ENCODE measurements around the gene SLC34A3. TPM values are rescaled to one million over a fixed set of nuclear protein-coding genes. Genes with fewer than 3 reads are reported as not detected.
A peak's percentile ranks its signal among the peaks of the same experiment; 100 is the strongest.

SLC34A3 gene
- polyA plus RNA-seq, 2 of the 4 experiments (the other 2 are of a cell fraction), result 0.05 TPM; not detected in 1

- ATAC-seq, result no peak
- no peak for FAIRE-seq
- POLR2A ChIA-PET, result interaction anchor here (0.8 kb wide), 1 partner anchor 9 kb away, joined by 3 read pairs; the partner anchor contains the start of gene TUBB4B
- Histone ChIP-seq H3K4me3 (no peak overlapping the region), H3K4me1 (peaks cover 39% of the 10 kb centered on the region), H3K9me3 (no peaks in the 10 kb centered on the region), H3K27ac (no peak overlapping the region), H3K4me2 (no peak overlapping the region)
- no peak for TF ChIP-seq ZNF302 (CRISPR knock-in tag; IDR thresholded peaks at IDR 0.05)
- TF ChIP-seq SMC3 (IDR thresholded peaks at IDR 0.05), result no peak
- TF ChIP-seq FOSB (CRISPR knock-in tag; IDR thresholded peaks at IDR 0.05), result no peak
- TF ChIP-seq FOXS1 (CRISPR knock-in tag; IDR thresholded peaks at IDR 0.05), result no peak
- no peak for TF ChIP-seq CHD4 (IDR thresholded peaks at IDR 0.05; ENCODE audit: borderline replicate concordance)
- no peak for TF ChIP-seq GATA3 (IDR thresholded peaks at IDR 0.05; ENCODE audit: borderline replicate concordance)
- TF ChIP-seq MAX (IDR thresholded peaks at IDR 0.05), result no peak
- no peak for TF ChIP-seq EHF (CRISPR knock-in tag; IDR thresholded peaks at IDR 0.05)
- no peak for TF ChIP-seq CBX2 (IDR thresholded peaks at IDR 0.05; ENCODE audit: borderline replicate concordance, low read depth)
- no peak for TF ChIP-seq PBX3 (IDR thresholded peaks at IDR 0.05)
- no peak for TF ChIP-seq RCOR1 (IDR thresholded peaks at IDR 0.05; ENCODE audit: low read depth, low read length)
- no peak for TF ChIP-seq BCL3 (IDR thresholded peaks at IDR 0.05)
- no peak for TF ChIP-seq TFCP2L1 (CRISPR knock-in tag; IDR thresholded peaks at IDR 0.05)
- no peak for TF ChIP-seq ATOH8 (CRISPR knock-in tag; IDR thresholded peaks at IDR 0.05; ENCODE audit: low read depth)
- TF ChIP-seq EP300 (IDR thresholded peaks at IDR 0.05), result no peak
- no peak for TF ChIP-seq HOXA7 (CRISPR knock-in tag; IDR thresholded peaks at IDR 0.05)
- 93% methylated on average over 2 of the region's 10 CpGs for whole genome bisulfite sequencing (ENCODE audit: missing lambda C conversion rate)
- CTCF ChIA-PET, result interaction anchor here (0.8 to 10.1 kb wide), 4 partner anchors 42 to 183 kb away, joined by 3 to 81 read pairs (median 4); partner anchors contain the start of genes ANAPC2 and SSNA1
- no peak for DNase-seq (ENCODE audit: low read depth in 1 of 2, low spot score in 1 of 2)
Observed at GRCh38 chr9:137232101-137232500, 1.4 kb downstream of the SLC34A3 start.

GRCh38 chr9:137232510-137232909 lies 1.8 kb downstream of the SLC34A3 start:
- CTCF ChIA-PET, result interaction anchor here (0.8 to 8.6 kb wide), 5 partner anchors 16 to 183 kb away, joined by 3 to 71 read pairs (median 4); a partner anchor contains a TSS
- WGBS (ENCODE audit: missing lambda C conversion rate), result 88% methylated on average over 14 of the region's 24 CpGs
- ATAC-seq, result no peak
- Histone ChIP-seq H3K4me3 (no peak overlapping the region), H3K4me2 (no peak overlapping the region), H3K4me1 (peaks cover 39% of the 10 kb centered on the region), H3K9me3 (no peaks in the 10 kb centered on the region), H3K27ac (no peak overlapping the region)
- DNase-seq (ENCODE audit: low read depth in 1 of 2, low spot score in 1 of 2), result no peak
- no peak for TF ChIP-seq PHF8 (IDR thresholded peaks at IDR 0.05; ENCODE audit: borderline replicate concordance, low read depth)
- TF ChIP-seq HEYL (CRISPR knock-in tag; IDR thresholded peaks at IDR 0.05), result no peak
- FAIRE-seq, result no peak
- POLR2A ChIA-PET, result no interaction called here

- ATAC-seq (no peak), DNase-seq (ENCODE audit: low read depth in 1 of 2, low spot score in 1 of 2) (no peak), FAIRE-seq (no peak)
- H3K27ac ChIP-seq, result peak overlapping the region in 1 of 2 experiments; percentile 44; a peak in 1 of 6 replicates
- CTCF ChIA-PET, result interaction anchor here (0.6 to 8.6 kb wide), 7 partner anchors 10 to 205 kb away, joined by 3 to 71 read pairs (median 4); partner anchors contain the start of gene CYSRT1
- WGBS (ENCODE audit: missing lambda C conversion rate), result 77% methylated on average over 31 of the region's 40 CpGs
- POLR2A ChIA-PET, result no interaction called here
- H3K4me1 ChIP-seq, result peaks cover 39% of the 10 kb centered on the region
- H3K9me3 ChIP-seq, result no peaks in the 10 kb centered on the region
- no peak overlapping the region for H3K4me2 ChIP-seq
- no peak overlapping the region for H3K4me3 ChIP-seq
- no peak for TF ChIP-seq MYC (IDR thresholded peaks at IDR 0.05; ENCODE audit: borderline replicate concordance, low read length)
- no peak for TF ChIP-seq BCL3 (IDR thresholded peaks at IDR 0.05)
- TF ChIP-seq CBX8 (IDR thresholded peaks at IDR 0.05), result no peak
- TF ChIP-seq HOXB13 (CRISPR knock-in tag; IDR thresholded peaks at IDR 0.05; ENCODE audit: low read depth), result no peak
- TF ChIP-seq, protein P1, sequence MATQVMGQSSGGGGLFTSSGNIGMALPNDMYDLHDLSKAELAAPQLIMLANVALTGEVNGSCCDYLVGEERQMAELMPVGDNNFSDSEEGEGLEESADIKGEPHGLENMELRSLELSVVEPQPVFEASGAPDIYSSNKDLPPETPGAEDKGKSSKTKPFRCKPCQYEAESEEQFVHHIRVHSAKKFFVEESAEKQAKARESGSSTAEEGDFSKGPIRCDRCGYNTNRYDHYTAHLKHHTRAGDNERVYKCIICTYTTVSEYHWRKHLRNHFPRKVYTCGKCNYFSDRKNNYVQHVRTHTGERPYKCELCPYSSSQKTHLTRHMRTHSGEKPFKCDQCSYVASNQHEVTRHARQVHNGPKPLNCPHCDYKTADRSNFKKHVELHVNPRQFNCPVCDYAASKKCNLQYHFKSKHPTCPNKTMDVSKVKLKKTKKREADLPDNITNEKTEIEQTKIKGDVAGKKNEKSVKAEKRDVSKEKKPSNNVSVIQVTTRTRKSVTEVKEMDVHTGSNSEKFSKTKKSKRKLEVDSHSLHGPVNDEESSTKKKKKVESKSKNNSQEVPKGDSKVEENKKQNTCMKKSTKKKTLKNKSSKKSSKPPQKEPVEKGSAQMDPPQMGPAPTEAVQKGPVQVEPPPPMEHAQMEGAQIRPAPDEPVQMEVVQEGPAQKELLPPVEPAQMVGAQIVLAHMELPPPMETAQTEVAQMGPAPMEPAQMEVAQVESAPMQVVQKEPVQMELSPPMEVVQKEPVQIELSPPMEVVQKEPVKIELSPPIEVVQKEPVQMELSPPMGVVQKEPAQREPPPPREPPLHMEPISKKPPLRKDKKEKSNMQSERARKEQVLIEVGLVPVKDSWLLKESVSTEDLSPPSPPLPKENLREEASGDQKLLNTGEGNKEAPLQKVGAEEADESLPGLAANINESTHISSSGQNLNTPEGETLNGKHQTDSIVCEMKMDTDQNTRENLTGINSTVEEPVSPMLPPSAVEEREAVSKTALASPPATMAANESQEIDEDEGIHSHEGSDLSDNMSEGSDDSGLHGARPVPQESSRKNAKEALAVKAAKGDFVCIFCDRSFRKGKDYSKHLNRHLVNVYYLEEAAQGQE (IDR thresholded peaks at IDR 0.05), result no peak
- TF ChIP-seq ZC3H11A (IDR thresholded peaks at IDR 0.05), result no peak
- TF ChIP-seq HES2 (IDR thresholded peaks at IDR 0.05), result no peak
- no peak for TF ChIP-seq EHF (CRISPR knock-in tag; IDR thresholded peaks at IDR 0.05)
Observed at GRCh38 chr9:137233143-137233980, 2.7 kb downstream of the SLC34A3 start.
